Hypothalamus (tissue), 51 donors: ENCODE data around the gene RSPH10B2.
"Not testable (repeated sequence)": the region's sequence is repeated elsewhere in the genome, so short reads cannot be mapped to it uniquely, and the experiment has no call there.

Experiments used
- DNase-seq, 51 donors: peaks; one replicate each; lab custom pipeline; 2025; lab: John Stamatoyannopoulos, UW

The RSPH10B2 gene

DNA sequence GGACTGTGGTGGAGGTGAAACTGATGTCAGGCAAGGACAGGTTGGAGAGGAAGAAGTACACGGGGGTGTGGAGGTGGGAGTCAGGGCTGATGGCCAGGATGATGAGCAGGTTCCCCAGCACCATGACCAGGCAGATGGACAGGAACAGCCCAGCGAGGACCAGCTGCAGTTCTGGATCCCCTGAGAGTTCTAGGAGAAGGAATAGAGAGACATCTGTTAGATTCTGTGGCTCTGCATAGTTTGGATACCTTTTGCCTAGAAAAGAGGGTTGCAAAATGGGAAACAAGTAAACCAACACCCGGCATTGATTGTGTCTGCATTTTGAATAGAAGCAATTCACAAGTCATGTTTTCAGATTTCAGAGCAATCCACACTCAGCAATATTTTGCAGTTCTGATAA lies 81.6 kb downstream of the RSPH10B2 start:
- DNase-seq: not testable (repeated sequence)

DNA sequence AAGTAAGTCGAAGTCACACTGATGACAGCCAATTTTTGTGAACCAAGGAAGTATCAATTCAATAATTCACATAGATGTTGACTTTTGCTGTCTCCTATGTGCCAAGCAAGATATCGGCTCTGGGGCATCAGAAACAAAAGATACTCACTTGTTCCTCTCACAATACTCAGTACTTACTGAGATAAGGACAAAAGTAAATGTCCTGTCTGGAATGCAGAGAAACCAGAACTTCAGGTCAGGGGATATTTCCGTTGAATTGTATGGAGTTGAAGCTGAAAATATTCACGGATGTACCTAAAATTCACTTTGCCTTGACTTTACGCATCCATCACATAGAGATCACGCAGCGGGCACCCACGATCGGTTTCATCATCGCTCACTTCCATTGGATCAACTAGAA lies 83.2 kb downstream of the RSPH10B2 start:
- not testable (repeated sequence) for DNase-seq

DNA sequence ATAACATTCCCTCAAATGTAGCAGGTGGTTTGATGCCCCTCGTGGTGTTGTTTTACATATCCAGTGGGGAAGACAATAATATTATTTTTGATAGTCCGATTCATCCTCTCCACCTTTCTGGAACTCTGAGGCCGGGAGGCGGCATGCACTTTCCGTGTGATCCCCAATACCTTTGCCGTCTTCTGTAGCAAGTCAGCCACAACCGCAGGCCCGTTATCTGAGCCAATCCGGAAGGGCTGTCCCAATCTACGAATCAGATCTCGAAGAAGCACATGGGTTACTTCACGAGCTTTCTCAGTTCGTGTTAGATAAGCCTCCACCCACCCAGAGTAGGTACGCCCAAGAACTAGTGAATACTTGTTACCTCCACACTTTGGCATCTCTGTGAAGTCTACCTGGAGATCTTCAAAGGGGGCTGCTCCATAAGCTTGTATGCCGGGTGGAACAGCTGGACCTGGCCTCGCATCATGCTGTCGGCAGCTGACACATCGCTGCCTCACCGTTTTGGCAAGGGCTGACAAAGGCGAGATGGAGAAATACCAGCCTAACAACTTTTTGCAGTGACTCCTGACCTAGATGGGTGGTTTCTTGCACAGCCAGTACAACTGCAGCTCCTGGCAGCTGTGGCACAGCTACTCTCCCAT lies 88.5 kb downstream of the RSPH10B2 start:
- DNase-seq: not testable (repeated sequence)

DNA sequence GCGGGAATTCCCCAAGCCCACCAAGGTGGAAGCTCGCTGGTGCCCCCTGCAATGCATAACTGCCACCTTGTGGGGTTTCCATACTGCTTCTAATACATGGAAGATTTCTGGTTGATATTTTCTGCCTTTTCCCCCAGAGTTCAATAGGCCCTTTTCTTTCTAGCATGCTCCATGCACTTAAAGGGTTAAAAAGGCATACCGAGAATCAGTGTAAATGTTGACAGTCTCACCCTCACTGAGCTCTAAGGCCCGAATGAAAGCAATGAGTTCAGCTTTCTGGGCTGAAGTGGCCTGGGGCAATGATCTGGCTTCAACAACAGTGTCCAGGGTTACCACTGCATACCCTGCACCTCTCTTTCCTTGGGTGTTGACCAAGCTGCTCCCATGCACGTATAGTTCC lies 89.2 kb downstream of the RSPH10B2 start:
- not testable (repeated sequence) for DNase-seq

DNA sequence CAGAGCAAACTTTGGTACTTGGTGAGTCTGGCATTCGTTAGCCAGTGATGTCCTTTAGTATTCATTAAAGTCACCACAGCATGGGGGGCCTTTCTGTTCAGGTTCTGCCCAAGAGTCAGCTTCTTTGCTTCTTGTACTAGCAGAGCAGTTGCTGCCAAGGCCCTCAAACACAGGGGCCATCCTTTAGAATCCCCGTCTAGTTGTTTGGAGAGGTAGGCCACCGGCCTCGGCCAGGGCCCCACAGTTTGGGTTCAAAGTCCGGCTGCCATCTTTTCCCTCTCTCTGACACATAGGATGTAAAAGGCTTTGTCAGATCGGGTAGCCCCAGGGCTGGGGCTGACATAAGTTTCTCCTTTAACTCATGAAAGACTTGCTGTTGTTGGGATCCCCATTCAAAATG lies 89.8 kb downstream of the RSPH10B2 start:
- DNase-seq: not testable (repeated sequence)

DNA sequence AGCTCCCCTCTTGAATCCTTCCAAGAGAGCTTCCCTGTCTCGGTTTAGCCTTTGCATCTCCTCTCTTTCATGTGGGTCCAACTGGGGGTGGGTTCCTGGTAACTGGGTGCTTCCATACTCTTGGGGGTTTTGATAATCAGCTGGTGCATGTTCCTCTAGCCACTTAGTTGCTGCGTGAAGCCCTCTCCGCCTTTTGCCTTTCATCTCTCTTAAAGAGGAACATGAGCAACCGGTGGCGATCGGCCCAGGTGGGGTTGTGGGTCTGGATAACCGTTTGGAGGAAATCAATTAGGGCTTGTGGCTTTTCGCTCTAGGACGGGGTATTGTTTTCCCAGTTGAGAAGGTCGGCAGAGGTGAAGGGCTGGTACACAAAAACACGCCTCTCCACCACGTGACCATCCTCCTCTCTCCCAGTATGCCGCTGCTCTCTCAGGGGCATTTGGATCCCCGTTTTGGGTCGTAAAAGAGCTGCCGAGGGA lies 92.1 kb downstream of the RSPH10B2 start:
- not testable (repeated sequence) for DNase-seq

DNA sequence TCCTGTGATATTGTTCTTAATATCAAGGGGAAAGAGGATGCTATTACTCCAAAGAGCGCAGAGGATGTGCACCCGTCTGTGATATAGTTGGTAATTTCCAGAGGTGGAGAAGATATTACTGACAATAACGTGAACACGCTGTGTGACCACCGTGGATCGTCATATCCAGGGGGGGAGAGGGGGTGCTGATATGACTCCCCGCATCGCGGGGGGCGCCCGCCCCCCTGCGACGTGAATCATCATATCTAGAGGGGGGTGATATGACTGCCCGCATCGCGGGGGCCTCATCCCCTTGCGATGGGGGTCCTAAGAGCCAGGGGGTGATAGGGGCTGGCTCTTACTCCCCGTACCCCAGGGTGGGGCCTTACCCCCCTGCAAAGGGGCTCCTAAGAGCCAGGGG lies 93.8 kb downstream of the RSPH10B2 start:
- DNase-seq: not testable (repeated sequence)
